K562 (cell line): Measurements from ENCODE around the gene CRPPA. TPM values are rescaled to one million over a fixed set of nuclear protein-coding genes. Genes with fewer than 3 reads are reported as not detected.

Experiments used
- ATAC-seq: fragments of 200-7000 bp; cut with Tn5 transposase; 3 replicates; pipeline ENCODE4 v1.9.1; 2020; ENCODE audit warnings: moderate library complexity
- BruUV-seq: library from RNA; stranded (reverse); fragments of 400-500 nt; replicated peaks from 2 replicates; lab custom pipeline; 2021; lab: Mats Ljungman, UMichigan
- CTCF ChIA-PET: fragments of 300-600 bp; formaldehyde crosslinking; extraction: SDS; loops from one replicate; lab custom pipeline; 2021; ENCODE audit warnings: low intra/inter-chr PET ratio; lab: Yijun Ruan, JAX
- POLR2A ChIA-PET: fragments of 300-600, 350-650 bp; sonication (Branson Sonifier 250); formaldehyde crosslinking; extraction: SDS; loops from one replicate; lab custom pipeline; 2021; ENCODE audit warnings: antibody characterized with exemption, inconsistent platforms; lab: Yijun Ruan, JAX
- DNase-seq, 4 experiments: peaks; one replicate each; pipeline versions ENCODE4 v3.0.0 to v3.0.0-alpha.2; 2011 to 2018; ENCODE audit warnings: low spot score in 3 of 4, mixed read lengths in 3 of 4; ENCODE audit errors: extremely low read depth in 1 of 4
- FAIRE-seq: peaks from 2 replicates; lab custom pipeline; 2011; peaks lifted over from hg19 to GRCh38; lab: Jason Lieb, UNC
- H2AFZ ChIP-seq: 2 replicates; pipeline ENCODE4 v1.6.0; 2011; ENCODE audit warnings: low read depth, low read length, control low read depth, inconsistent platforms
- H3K27ac ChIP-seq: fragments of 200-600 bp; 3 replicates; pipeline ENCODE4 v1.8.0; 2011; ENCODE audit warnings: low read depth, mild to moderate bottlenecking, control low read depth, inconsistent platforms, low read length, moderate library complexity, mixed read lengths; ENCODE audit errors: extremely low read depth
- H3K27me3 ChIP-seq, 2 experiments: fragments of 300-600 bp in 1 of 2; 2 replicates in 1 of 2; 3 replicates in 1 of 2; pipeline versions ENCODE4 v1.6.0 to v1.8.0; 2011; ENCODE audit warnings: inconsistent platforms in 2 of 2, low read length in 2 of 2, mild to moderate bottlenecking in 1 of 2, mixed read lengths in 1 of 2, moderate library complexity in 1 of 2; ENCODE audit not compliant: control insufficient read depth in 2 of 2, insufficient read depth in 2 of 2
- H3K36me3 ChIP-seq: fragments of 300-600 bp; 3 replicates; pipeline ENCODE4 v1.8.0; 2011; ENCODE audit warnings: mild to moderate bottlenecking, low read length, inconsistent platforms; ENCODE audit not compliant: control insufficient read depth, insufficient read depth
- H3K4me1 ChIP-seq, 2 experiments: fragments of 200-600 bp in 1 of 2; replicated peaks in 1 of 2; 2 replicates in 1 of 2; 3 replicates in 1 of 2; pipeline versions ENCODE4 v1.5.1 to v1.8.0; 2011; ENCODE audit warnings: inconsistent platforms in 2 of 2, low read length in 2 of 2, mild to moderate bottlenecking in 1 of 2, mixed read lengths in 1 of 2, moderate library complexity in 1 of 2; ENCODE audit not compliant: control insufficient read depth in 2 of 2, insufficient read depth in 2 of 2
- H3K4me2 ChIP-seq: 2 replicates; pipeline ENCODE4 v1.6.1; 2011; ENCODE audit warnings: low read length, control low read depth, inconsistent platforms, mixed read lengths; ENCODE audit not compliant: insufficient read depth
- H3K4me3 ChIP-seq: fragments of 200-600 bp; sonication (generic), shearing (Covaris generic); 2 replicates; pipeline ENCODE4 v1.5.1; 2016; ENCODE audit warnings: control low read depth, inconsistent platforms
- H3K79me2 ChIP-seq: fragments of 200-600 bp; 3 replicates; pipeline ENCODE4 v1.8.0; 2011; ENCODE audit warnings: low read length, inconsistent platforms; ENCODE audit not compliant: control insufficient read depth, insufficient read depth
- H3K9ac ChIP-seq, 2 experiments: 2 replicates each; pipeline versions ENCODE4 v1.6.0 to v1.6.1; 2011; ENCODE audit warnings: low read depth in 2 of 2, low read length in 2 of 2, control low read depth in 1 of 2, inconsistent platforms in 1 of 2, mild to moderate bottlenecking in 1 of 2, mixed read lengths in 1 of 2; ENCODE audit not compliant: insufficient read depth in 1 of 2
- H3K9me1 ChIP-seq: one replicate; pipeline ENCODE4 v1.6.0; 2011; ENCODE audit warnings: inconsistent platforms, mild to moderate bottlenecking, low read length, moderate library complexity; ENCODE audit not compliant: control insufficient read depth, insufficient read depth
- H3K9me3 ChIP-seq: replicated peaks from 2 replicates; pipeline ENCODE4 v1.5.1; 2011; ENCODE audit warnings: low read depth, low read length, inconsistent platforms; ENCODE audit not compliant: control insufficient read depth, insufficient read depth
- H4K20me1 ChIP-seq: replicated peaks from 2 replicates; pipeline ENCODE4 v1.6.1; 2011; ENCODE audit warnings: low read length, inconsistent platforms, mixed read lengths; ENCODE audit not compliant: control insufficient read depth, insufficient read depth
- ATF1 ChIP-seq, 2 experiments: fragments of 450-650 bp in 1 of 2; IDR thresholded peaks; 2 replicates each; pipeline ENCODE4 v1.6.1; 2016; ENCODE audit warnings: missing compliant biosample characterization in 1 of 2, missing genetic modification characterization in 1 of 2
- CBX3 ChIP-seq, 2 experiments: IDR thresholded peaks; 1 replicate in 1 of 2; 2 replicates in 1 of 2; pipeline ENCODE4 v1.6.1; 2012; ENCODE audit warnings: inconsistent platforms in 2 of 2, low read length in 2 of 2, borderline replicate concordance in 1 of 2, control low read depth in 1 of 2
- FUS ChIP-seq: fragments of 200-400 bp; formaldehyde crosslinking; optimal IDR thresholded peaks from 2 replicates; pipeline ENCODE3; 2017; ENCODE audit warnings: low read depth, low read length
- GATA2 ChIP-seq: sonication (generic); formaldehyde crosslinking; IDR thresholded peaks from 2 replicates; pipeline ENCODE4 v1.4.0; 2020; ENCODE audit warnings: mild to moderate bottlenecking, missing genetic modification reagents
- HDAC6 ChIP-seq: IDR thresholded peaks from 2 replicates; pipeline ENCODE4 v1.6.1; 2012; ENCODE audit warnings: low read depth, mild to moderate bottlenecking, control low read depth, inconsistent platforms, low read length, moderate library complexity
- IRF2 ChIP-seq: sonication (generic); formaldehyde crosslinking; IDR thresholded peaks from 2 replicates; pipeline ENCODE4 v1.8.1; 2022; ENCODE audit warnings: mild to moderate bottlenecking, missing genetic modification reagents
- MAZ ChIP-seq, 2 experiments: fragments of 450-650 bp in 1 of 2; sonication (generic) in 1 of 2; formaldehyde crosslinking; IDR thresholded peaks in 1 of 2; conservative IDR thresholded peaks in 1 of 2; 2 replicates each; pipeline versions ENCODE4 v1.4.0 to v1.5.0; 2020; ENCODE audit warnings: mild to moderate bottlenecking in 1 of 2, missing genetic modification reagents in 1 of 2
- MEIS2 ChIP-seq: fragments of 450-650 bp; IDR thresholded peaks from 2 replicates; pipeline ENCODE4 v1.6.1; 2014; ENCODE audit warnings: mild to moderate bottlenecking; ENCODE audit not compliant: partially characterized antibody
- NR3C1 ChIP-seq: sonication (generic); formaldehyde crosslinking; IDR thresholded peaks from 2 replicates; pipeline ENCODE4 v1.8.1; 2022; ENCODE audit warnings: missing genetic modification reagents
- SMC3 ChIP-seq: conservative IDR thresholded peaks from 2 replicates; pipeline ENCODE4 v1.6.1; 2011; ENCODE audit warnings: low read depth, low read length, improper control_type of control experiment; ENCODE audit not compliant: insufficient read depth
- ZNF253 ChIP-seq: fragments of 250-450 bp; sonication (Bioruptor Pico); conservative IDR thresholded peaks from 2 replicates; pipeline ENCODE4 v1.6.1; 2021; ENCODE audit warnings: mild to moderate bottlenecking
- ZNF263 ChIP-seq: sonication (generic); formaldehyde crosslinking; IDR thresholded peaks from 2 replicates; pipeline ENCODE4 v1.8.0; 2022; ENCODE audit warnings: mild to moderate bottlenecking, missing genetic modification reagents, borderline replicate concordance
- WGBS: fragments of 100-300 bp; shearing (Covaris generic); methylation state at CpG from one replicate; pipeline ENCODE4 v1.1.6; 2016; ENCODE audit warnings: low coverage, mixed read lengths; ENCODE audit not compliant: insufficient coverage; ENCODE audit errors: missing lambda C conversion rate; 5-methylcytosine and 5-hydroxymethylcytosine counted together
- in situ Hi-C: fragments of 300-500 bp; cut with MboI; formaldehyde crosslinking; loops from 4 replicates; pipeline ENCODE4 v1.15.0; 2018; ENCODE audit warnings: inconsistent platforms, mixed read lengths
- intact Hi-C: fragments of 100-400 bp; cut with micrococcal nuclease; formaldehyde crosslinking; loops from 2 replicates; pipeline ENCODE4 v1.14.2; 2022
- polyA plus RNA-seq, 8 experiments: library from polyadenylated mRNA; depleted of rRNA in 4 of 8; stranded (reverse) in 5 of 8; unstranded in 3 of 8; fragments of >200 nt; fragmentation: Nextera tagmentation in 2 of 8; fragmentation: Illumina TruSeq in 1 of 8; extraction: Ambion mirVana in 2 of 8; extraction: Trizol in 1 of 8; gene quantifications; 2 replicates each; pipeline versions ENCODE4 v1.2.1 to v1.2.3, GENCODE V29; 2011 to 2014; ENCODE audit warnings: inconsistent platforms in 1 of 8, missing spikeins in 1 of 8
- total RNA-seq, 7 experiments: library from RNA; depleted of rRNA in 6 of 7; stranded (reverse); fragments of >200 nt in 6 of 7; fragmentation: Illumina TruSeq in 2 of 7; extraction: Trizol in 2 of 7; gene quantifications; 2 replicates each; pipeline versions ENCODE4 v1.2.1 to v1.2.3, GENCODE V29; 2011 to 2021; ENCODE audit warnings: low replicate concordance in 1 of 7
- TF ChIP-seq, protein P1 (sequence below): fragments of 150-350 bp; IDR thresholded peaks from 2 replicates; pipeline ENCODE4 v1.6.1; 2014; ENCODE audit warnings: low read depth, mild to moderate bottlenecking, low read length, borderline replicate concordance
- TF ChIP-seq, protein P2 (sequence below): sonication (generic); formaldehyde crosslinking; IDR thresholded peaks from 2 replicates; pipeline ENCODE4 v1.9.0; 2022; ENCODE audit warnings: mild to moderate bottlenecking, missing genetic modification reagents
- TF ChIP-seq, protein P3 (sequence below): sonication (generic); formaldehyde crosslinking; IDR thresholded peaks from 2 replicates; pipeline ENCODE4 v1.8.1; 2022; ENCODE audit warnings: missing genetic modification reagents

CRPPA gene
- total and polyA plus RNA-seq, 9 of the 15 experiments (the other 6 are each of a cell fraction or from before 2014, with no cell fraction given): 3.9 to 14.4 (median 7.8) TPM

DNA sequence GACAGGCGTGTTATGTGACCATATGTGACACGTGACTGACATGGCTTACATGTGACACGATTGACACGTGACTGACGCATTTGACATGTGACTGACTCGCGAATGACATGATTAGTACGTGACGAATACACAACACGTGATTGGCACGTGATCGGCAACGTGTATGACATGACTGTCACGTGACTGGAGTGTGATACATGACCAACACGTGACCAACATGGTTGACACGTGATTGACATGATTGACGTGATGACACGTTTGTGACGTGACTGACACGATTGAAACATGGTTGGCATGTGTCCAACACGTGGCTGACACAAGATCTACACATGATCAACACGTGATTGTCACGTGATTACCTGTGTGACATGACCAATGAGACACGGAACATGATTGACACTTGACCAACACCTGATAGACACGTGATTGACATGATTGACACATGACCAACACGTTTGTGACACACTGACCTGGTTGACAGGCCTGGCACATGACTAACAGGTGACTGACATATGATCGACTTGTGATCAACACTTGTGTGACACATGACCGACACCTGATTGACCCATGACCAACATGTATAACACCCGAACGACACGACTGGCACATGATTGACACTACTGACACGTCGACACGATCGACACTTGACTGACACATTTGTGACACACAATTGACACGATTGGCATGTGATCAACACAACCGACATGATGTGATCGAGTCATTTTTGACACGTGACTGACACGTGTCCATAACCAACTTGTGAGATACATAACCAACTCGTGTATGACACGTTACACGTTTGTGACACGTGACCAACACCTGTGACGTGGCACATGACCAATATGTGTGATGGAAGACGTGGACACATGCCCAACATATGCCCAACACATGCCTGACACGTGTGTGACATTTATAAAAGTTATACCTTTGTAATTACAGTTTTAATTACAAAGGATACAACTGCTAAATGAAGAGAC, 21.1 kb downstream of the CRPPA start:
- no peaks in the 10 kb centered on the region for H3K9me1 ChIP-seq
- intact Hi-C loops (no loop called here), in situ Hi-C loops (no loop called here)
- no peak overlapping the region; the same call in 2 of the 3 replicates for H3K27ac ChIP-seq
- no TSS peak for BruUV-seq
- WGBS: 90% methylated on average over 45 of the region's 47 CpGs
- ATAC-seq: no peak
- H3K27me3 ChIP-seq: no peaks in the 10 kb centered on the region; a peak in 1 of 5 replicates
- H4K20me1 ChIP-seq: no peaks in the 10 kb centered on the region
- FAIRE-seq: no peak
- ChIA-PET POLR2A (no interaction called here), CTCF (no interaction called here)
- no peaks in the 10 kb centered on the region for H3K4me1 ChIP-seq
- H3K36me3 ChIP-seq: peaks cover 78% of the 10 kb centered on the region
- H3K79me2 ChIP-seq: no peaks in the 10 kb centered on the region
- H3K9ac ChIP-seq: no peak overlapping the region
- no peak overlapping the region for H2AFZ ChIP-seq
- no peak overlapping the region for H3K4me3 ChIP-seq
- no peak for DNase-seq
- H3K9me3 ChIP-seq: peaks cover 70% of the 10 kb centered on the region
- H3K4me2 ChIP-seq: 0 out of 2 replicates have a peak overlapping the region, but pooled peaks have one; percentile 11
- 0 out of 2 replicates have a peak, but pooled peaks have one; percentile 71 for TF ChIP-seq IRF2
- TF ChIP-seq FUS: no peak
- TF ChIP-seq, protein P1, sequence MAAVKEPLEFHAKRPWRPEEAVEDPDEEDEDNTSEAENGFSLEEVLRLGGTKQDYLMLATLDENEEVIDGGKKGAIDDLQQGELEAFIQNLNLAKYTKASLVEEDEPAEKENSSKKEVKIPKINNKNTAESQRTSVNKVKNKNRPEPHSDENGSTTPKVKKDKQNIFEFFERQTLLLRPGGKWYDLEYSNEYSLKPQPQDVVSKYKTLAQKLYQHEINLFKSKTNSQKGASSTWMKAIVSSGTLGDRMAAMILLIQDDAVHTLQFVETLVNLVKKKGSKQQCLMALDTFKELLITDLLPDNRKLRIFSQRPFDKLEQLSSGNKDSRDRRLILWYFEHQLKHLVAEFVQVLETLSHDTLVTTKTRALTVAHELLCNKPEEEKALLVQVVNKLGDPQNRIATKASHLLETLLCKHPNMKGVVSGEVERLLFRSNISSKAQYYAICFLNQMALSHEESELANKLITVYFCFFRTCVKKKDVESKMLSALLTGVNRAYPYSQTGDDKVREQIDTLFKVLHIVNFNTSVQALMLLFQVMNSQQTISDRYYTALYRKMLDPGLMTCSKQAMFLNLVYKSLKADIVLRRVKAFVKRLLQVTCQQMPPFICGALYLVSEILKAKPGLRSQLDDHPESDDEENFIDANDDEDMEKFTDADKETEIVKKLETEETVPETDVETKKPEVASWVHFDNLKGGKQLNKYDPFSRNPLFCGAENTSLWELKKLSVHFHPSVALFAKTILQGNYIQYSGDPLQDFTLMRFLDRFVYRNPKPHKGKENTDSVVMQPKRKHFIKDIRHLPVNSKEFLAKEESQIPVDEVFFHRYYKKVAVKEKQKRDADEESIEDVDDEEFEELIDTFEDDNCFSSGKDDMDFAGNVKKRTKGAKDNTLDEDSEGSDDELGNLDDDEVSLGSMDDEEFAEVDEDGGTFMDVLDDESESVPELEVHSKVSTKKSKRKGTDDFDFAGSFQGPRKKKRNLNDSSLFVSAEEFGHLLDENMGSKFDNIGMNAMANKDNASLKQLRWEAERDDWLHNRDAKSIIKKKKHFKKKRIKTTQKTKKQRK: no peak
- TF ChIP-seq GATA2 (CRISPR knock-in tag): 0 out of 2 replicates have a peak, but pooled peaks have one; percentile 19
- no peak for TF ChIP-seq ZNF253 (CRISPR knock-in tag)
- TF ChIP-seq SMC3: no peak
- no peak for TF ChIP-seq HDAC6
- TF ChIP-seq CBX3 (IDR thresholded peaks at IDR 0.05; ENCODE audit: borderline replicate concordance in 1 of 2, low read length in 2 of 2): peak in 1 of 2 experiments; percentile 48; a peak in 1 of 3 replicates
- TF ChIP-seq MAZ (CRISPR knock-in tag; conservative IDR thresholded peaks at IDR 0.05 in 1 of 2, IDR thresholded peaks at IDR 0.05 in 1 of 2): no peak
- TF ChIP-seq, protein P2, sequence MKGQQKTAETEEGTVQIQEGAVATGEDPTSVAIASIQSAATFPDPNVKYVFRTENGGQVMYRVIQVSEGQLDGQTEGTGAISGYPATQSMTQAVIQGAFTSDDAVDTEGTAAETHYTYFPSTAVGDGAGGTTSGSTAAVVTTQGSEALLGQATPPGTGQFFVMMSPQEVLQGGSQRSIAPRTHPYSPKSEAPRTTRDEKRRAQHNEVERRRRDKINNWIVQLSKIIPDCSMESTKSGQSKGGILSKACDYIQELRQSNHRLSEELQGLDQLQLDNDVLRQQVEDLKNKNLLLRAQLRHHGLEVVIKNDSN (CRISPR knock-in tag): peak; percentile 87
- 0 out of 2 replicates have a peak, but pooled peaks have one; percentile 3 for TF ChIP-seq ZNF263
- TF ChIP-seq, protein P3, sequence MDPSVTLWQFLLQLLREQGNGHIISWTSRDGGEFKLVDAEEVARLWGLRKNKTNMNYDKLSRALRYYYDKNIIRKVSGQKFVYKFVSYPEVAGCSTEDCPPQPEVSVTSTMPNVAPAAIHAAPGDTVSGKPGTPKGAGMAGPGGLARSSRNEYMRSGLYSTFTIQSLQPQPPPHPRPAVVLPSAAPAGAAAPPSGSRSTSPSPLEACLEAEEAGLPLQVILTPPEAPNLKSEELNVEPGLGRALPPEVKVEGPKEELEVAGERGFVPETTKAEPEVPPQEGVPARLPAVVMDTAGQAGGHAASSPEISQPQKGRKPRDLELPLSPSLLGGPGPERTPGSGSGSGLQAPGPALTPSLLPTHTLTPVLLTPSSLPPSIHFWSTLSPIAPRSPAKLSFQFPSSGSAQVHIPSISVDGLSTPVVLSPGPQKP (CRISPR knock-in tag): 0 out of 2 replicates have a peak, but pooled peaks have one; percentile 50
- TF ChIP-seq MEIS2: peak; percentile 16
- no peak for TF ChIP-seq ATF1 (CRISPR knock-in tag; IDR thresholded peaks at IDR 0.05)
- TF ChIP-seq ATF1 (tag; IDR thresholded peaks at IDR 0.05): 0 out of 2 replicates have a peak, but pooled peaks have one; percentile 0
- no peak for TF ChIP-seq NR3C1 (CRISPR knock-in tag)
